PC-9 (cell line): ENCODE results near the gene GRID2. TPM values are rescaled to one million over a fixed set of nuclear protein-coding genes. Genes with fewer than 3 reads are reported as not detected.

ENCODE experiments used
- BruUV-seq: library from RNA; stranded (reverse); fragments of 400-500 nt; replicated peaks from 2 replicates; lab custom pipeline; 2021; lab: Mats Ljungman, UMichigan
- CTCF ChIA-PET: fragments of 300-600 bp; sonication (Branson Sonifier 250); formaldehyde crosslinking; loops from one replicate; lab custom pipeline; 2022; ENCODE audit warnings: antibody characterized with exemption; lab: Charles Lee
- POLR2A ChIA-PET: fragments of 300-600 bp; sonication (Branson Sonifier 250); formaldehyde crosslinking; loops from one replicate; lab custom pipeline; 2022; ENCODE audit warnings: antibody characterized with exemption; ENCODE audit not compliant: unreplicated experiment; lab: Charles Lee
- DNase-seq, 2 experiments: peaks; one replicate each; pipeline versions ENCODE4 v3.0.0 to v3.0.0-alpha.2; 2015 to 2022; ENCODE audit warnings: mixed read lengths in 1 of 2
- H2AFZ ChIP-seq: fragments of 200-600 bp; sonication (generic); 2 replicates; pipeline ENCODE4 v1.8.1; 2017; ENCODE audit warnings: antibody characterized with exemption
- H3F3A ChIP-seq: fragments of 200-600 bp; sonication (generic); 2 replicates; pipeline ENCODE4 v1.8.1; 2017; ENCODE audit warnings: antibody characterized with exemption, mild to moderate bottlenecking, low read depth; ENCODE audit not compliant: insufficient read depth
- H3K27ac ChIP-seq: fragments of 200-600 bp; sonication (generic); 2 replicates; pipeline ENCODE4 v1.6.1; 2016; ENCODE audit warnings: mixed run types
- H3K27me3 ChIP-seq: fragments of 200-600 bp; sonication (generic); 2 replicates; pipeline ENCODE4 v1.6.1; 2016; ENCODE audit warnings: low read depth, mixed run types; ENCODE audit not compliant: insufficient read depth
- H3K36me3 ChIP-seq: fragments of 200-600 bp; sonication (generic); 2 replicates; pipeline ENCODE4 v1.6.1; 2016; ENCODE audit warnings: low read depth, mixed run types
- H3K4me1 ChIP-seq: fragments of 200-600 bp; sonication (generic); replicated peaks from 2 replicates; pipeline ENCODE4 v1.6.1; 2016; ENCODE audit warnings: mixed run types; ENCODE audit not compliant: insufficient read depth
- H3K4me2 ChIP-seq: fragments of 200-600 bp; sonication (generic); 2 replicates; pipeline ENCODE4 v1.6.1; 2017; ENCODE audit warnings: mixed run types
- H3K4me3 ChIP-seq: fragments of 200-600 bp; sonication (generic); 2 replicates; pipeline ENCODE4 v1.6.1; 2016; ENCODE audit warnings: mixed run types
- H3K79me2 ChIP-seq: fragments of 200-600 bp; sonication (generic); 2 replicates; pipeline ENCODE4 v1.6.1; 2017; ENCODE audit warnings: low read depth, mixed run types
- H3K9me2 ChIP-seq: fragments of 200-600 bp; sonication (generic); 2 replicates; pipeline ENCODE4 v1.8.1; 2017; ENCODE audit warnings: mild to moderate bottlenecking; ENCODE audit not compliant: insufficient read depth
- H3K9me3 ChIP-seq: fragments of 200-600 bp; sonication (generic); 2 replicates; pipeline ENCODE4 v1.8.1; 2016; ENCODE audit warnings: low read depth; ENCODE audit not compliant: insufficient read depth
- H4K20me1 ChIP-seq: fragments of 200-600 bp; sonication (generic); 2 replicates; pipeline ENCODE4 v1.8.1; 2017; ENCODE audit not compliant: insufficient read depth
- EZH2 ChIP-seq: fragments of 200-600 bp; sonication (generic); IDR thresholded peaks from 2 replicates; pipeline ENCODE4 v1.8.0; 2017; ENCODE audit warnings: antibody characterized with exemption, low read depth
- intact Hi-C: fragments of 100-400 bp; cut with micrococcal nuclease; formaldehyde crosslinking; loops from one replicate; pipeline ENCODE4 v1.10.0; 2022; ENCODE audit not compliant: unreplicated experiment
- total RNA-seq: library from RNA; stranded (reverse); gene quantifications from 2 replicates; pipeline ENCODE4 v1.2.3, GENCODE V29; 2021
- TF ChIP-seq, protein P1 (sequence below): fragments of 200-600 bp; sonication (generic); conservative IDR thresholded peaks from 2 replicates; pipeline ENCODE4 v1.6.1; 2017; ENCODE audit warnings: mixed run types, antibody characterized with exemption, mild to moderate bottlenecking, moderate library complexity

Gene GRID2
- total RNA-seq, 1 experiment from 2014 or later = not detected

DNA sequence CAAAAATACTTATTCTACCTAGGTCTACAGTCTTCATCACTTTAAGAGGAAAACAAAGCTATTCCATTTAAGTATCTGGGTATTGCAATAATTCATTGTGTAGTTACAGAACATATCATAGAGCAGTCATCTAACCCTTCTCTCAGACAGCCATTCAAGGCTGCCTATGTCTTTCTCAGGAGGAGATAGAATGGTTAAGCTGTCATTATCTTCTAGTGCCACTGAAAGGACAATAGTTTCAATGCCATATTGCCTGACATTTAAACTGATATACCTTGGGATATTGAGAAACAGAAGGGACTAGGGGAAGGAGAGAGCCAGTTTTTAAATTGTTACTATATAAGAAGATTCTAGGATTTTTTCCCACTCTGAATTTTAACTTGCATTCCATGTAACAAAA is 527.0 kb downstream of the GRID2 start:
- no peak for DNase-seq
- Histone ChIP-seq H3K9me2 (no peaks in the 10 kb centered on the region), H3K36me3 (no peaks in the 10 kb centered on the region), H3K4me3 (no peak overlapping the region), H3K4me1 (no peaks in the 10 kb centered on the region), H2AFZ (no peak overlapping the region), H3F3A (no peaks in the 10 kb centered on the region), H4K20me1 (no peaks in the 10 kb centered on the region), H3K4me2 (no peak overlapping the region), H3K9me3 (no peaks in the 10 kb centered on the region), H3K79me2 (no peaks in the 10 kb centered on the region), H3K27ac (no peak overlapping the region), H3K27me3 (no peaks in the 10 kb centered on the region)
- no TSS peak for BruUV-seq
- TF ChIP-seq EZH2 = no peak
- TF ChIP-seq, protein P1, sequence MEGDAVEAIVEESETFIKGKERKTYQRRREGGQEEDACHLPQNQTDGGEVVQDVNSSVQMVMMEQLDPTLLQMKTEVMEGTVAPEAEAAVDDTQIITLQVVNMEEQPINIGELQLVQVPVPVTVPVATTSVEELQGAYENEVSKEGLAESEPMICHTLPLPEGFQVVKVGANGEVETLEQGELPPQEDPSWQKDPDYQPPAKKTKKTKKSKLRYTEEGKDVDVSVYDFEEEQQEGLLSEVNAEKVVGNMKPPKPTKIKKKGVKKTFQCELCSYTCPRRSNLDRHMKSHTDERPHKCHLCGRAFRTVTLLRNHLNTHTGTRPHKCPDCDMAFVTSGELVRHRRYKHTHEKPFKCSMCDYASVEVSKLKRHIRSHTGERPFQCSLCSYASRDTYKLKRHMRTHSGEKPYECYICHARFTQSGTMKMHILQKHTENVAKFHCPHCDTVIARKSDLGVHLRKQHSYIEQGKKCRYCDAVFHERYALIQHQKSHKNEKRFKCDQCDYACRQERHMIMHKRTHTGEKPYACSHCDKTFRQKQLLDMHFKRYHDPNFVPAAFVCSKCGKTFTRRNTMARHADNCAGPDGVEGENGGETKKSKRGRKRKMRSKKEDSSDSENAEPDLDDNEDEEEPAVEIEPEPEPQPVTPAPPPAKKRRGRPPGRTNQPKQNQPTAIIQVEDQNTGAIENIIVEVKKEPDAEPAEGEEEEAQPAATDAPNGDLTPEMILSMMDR = no peak
- POLR2A ChIA-PET = no interaction called here
- intact Hi-C loops = no loop called here
- CTCF ChIA-PET = no interaction called here

DNA sequence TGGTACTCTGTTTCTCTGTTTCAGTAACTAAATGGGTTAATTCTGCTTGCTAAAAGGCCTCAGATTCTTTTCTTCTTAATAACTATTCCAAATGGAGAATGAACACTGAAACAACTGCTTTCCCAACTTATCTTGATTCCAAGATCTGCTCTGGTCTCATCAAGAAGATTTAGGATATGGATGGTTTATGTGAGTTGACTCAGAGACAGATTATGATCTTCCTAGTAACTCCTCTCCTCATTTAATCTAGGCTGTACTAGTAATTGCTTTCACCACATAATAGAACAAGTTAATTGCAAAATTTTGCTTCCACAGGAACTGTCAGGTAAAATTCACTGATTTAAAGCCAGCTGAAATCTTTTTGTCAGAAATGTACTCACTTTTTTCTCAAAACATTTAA is 537.1 kb downstream of the GRID2 start:
- Histone ChIP-seq H3F3A (no peaks in the 10 kb centered on the region), H4K20me1 (no peaks in the 10 kb centered on the region), H3K4me3 (no peak overlapping the region), H3K9me3 (no peaks in the 10 kb centered on the region), H3K27ac (no peak overlapping the region), H3K79me2 (no peaks in the 10 kb centered on the region), H3K4me2 (no peak overlapping the region), H3K9me2 (no peaks in the 10 kb centered on the region), H3K4me1 (no peaks in the 10 kb centered on the region), H2AFZ (no peak overlapping the region), H3K27me3 (no peaks in the 10 kb centered on the region), H3K36me3 (no peaks in the 10 kb centered on the region)
- TF ChIP-seq, protein P1 = no peak
- no peak for TF ChIP-seq EZH2
- ChIA-PET POLR2A (no interaction called here), CTCF (no interaction called here)
- no peak for DNase-seq
- intact Hi-C loops = no loop called here
- BruUV-seq = no TSS peak

DNA sequence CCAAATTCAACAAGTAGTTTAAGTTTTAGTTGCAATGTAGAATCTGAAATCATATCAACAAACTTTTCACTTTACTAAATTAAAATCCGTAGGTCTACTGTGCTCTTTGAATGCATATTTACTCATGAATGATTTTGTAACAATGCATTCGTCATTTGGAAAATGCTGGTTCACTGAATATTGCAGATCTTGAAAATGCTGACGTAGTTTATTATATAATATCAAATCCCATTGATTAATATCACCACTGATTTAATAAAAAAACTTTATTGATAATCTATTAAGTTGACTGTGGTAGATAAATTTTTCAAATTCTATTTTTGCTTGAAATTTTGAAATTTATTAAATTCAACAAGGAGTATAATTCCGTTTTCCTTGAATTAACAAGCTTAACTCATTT is 540.0 kb downstream of the GRID2 start:
- Histone ChIP-seq H4K20me1 (no peaks in the 10 kb centered on the region), H3K9me2 (no peaks in the 10 kb centered on the region), H3K4me1 (no peaks in the 10 kb centered on the region), H2AFZ (no peak overlapping the region), H3K79me2 (no peaks in the 10 kb centered on the region), H3K27ac (no peak overlapping the region), H3K36me3 (no peaks in the 10 kb centered on the region), H3K4me3 (no peak overlapping the region), H3K4me2 (no peak overlapping the region), H3F3A (no peaks in the 10 kb centered on the region), H3K9me3 (no peaks in the 10 kb centered on the region), H3K27me3 (no peaks in the 10 kb centered on the region)
- ChIA-PET CTCF (no interaction called here), POLR2A (no interaction called here)
- DNase-seq = no peak
- TF ChIP-seq, protein P1 = no peak
- no peak for TF ChIP-seq EZH2
- BruUV-seq = no TSS peak
- intact Hi-C loops = no loop called here
